ENCODE measurements around the gene TP53I11. TPM values are rescaled to one million over a fixed set of nuclear protein-coding genes. Genes with fewer than 3 reads are reported as not detected.

Gene TP53I11
- total RNA-seq, 3 donors from 2014 or later (not counting 1 experiment from before 2014, with no cell fraction given): 3.7 to 13.9 (median 9.2) TPM

DNA sequence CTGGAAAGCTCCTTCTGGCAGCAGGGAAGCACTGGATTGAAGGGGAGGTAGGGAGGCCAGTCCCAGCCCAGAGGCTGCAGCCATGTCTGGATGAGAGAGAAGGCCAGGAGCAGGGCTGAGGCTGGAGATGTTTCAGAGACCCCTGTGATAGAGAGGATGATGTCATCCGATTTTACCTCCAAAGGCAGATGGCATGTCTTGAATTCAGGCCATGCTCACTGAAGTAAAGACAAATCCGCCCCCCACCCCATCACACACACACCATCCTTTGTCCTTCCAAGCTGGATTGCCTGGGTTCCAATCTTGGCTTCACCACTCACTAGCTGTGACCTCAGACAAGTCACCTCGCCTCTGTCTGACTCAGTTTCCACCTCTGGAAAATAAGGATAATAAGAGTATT lies 47.2 kb downstream of the TP53I11 start:
- Histone ChIP-seq H3K4me1 (ENCODE audit: control insufficient read depth, insufficient read depth, low read length) (no peaks in the 10 kb centered on the region), H3K27ac (ENCODE audit: low read length) (no peak overlapping the region), H3K36me3 (ENCODE audit: control insufficient read depth, insufficient read depth, low read length) (no peaks in the 10 kb centered on the region), H3K9me3 (ENCODE audit: control insufficient read depth, insufficient read depth, low read length) (no peaks in the 10 kb centered on the region), H3K27me3 (ENCODE audit: control insufficient read depth, insufficient read depth, low read length) (no peaks in the 10 kb centered on the region), H3K4me3 (ENCODE audit: low read length) (no peak overlapping the region)
- no peak overlapping the region for H3K27ac Mint-ChIP-seq
- H3K4me3 Mint-ChIP-seq: no peak overlapping the region
- no peak for DNase-seq
- ATAC-seq: no peak
- TF ChIP-seq, protein P1, sequence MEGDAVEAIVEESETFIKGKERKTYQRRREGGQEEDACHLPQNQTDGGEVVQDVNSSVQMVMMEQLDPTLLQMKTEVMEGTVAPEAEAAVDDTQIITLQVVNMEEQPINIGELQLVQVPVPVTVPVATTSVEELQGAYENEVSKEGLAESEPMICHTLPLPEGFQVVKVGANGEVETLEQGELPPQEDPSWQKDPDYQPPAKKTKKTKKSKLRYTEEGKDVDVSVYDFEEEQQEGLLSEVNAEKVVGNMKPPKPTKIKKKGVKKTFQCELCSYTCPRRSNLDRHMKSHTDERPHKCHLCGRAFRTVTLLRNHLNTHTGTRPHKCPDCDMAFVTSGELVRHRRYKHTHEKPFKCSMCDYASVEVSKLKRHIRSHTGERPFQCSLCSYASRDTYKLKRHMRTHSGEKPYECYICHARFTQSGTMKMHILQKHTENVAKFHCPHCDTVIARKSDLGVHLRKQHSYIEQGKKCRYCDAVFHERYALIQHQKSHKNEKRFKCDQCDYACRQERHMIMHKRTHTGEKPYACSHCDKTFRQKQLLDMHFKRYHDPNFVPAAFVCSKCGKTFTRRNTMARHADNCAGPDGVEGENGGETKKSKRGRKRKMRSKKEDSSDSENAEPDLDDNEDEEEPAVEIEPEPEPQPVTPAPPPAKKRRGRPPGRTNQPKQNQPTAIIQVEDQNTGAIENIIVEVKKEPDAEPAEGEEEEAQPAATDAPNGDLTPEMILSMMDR (IDR thresholded peaks at IDR 0.05): no peak
- H3K27me3 Mint-ChIP-seq (ENCODE audit: low read depth in 2 of 2): peaks cover 6 to 10% of the 10 kb centered on the region in 2 donors
- WGBS (ENCODE audit: insufficient coverage): 85% methylated on average over 3 of the region's 3 CpGs
- intact Hi-C loops (cut with micrococcal nuclease): no loop called here
- H3K36me3 Mint-ChIP-seq: no peaks in the 10 kb centered on the region
- no peaks in the 10 kb centered on the region for H3K9me3 Mint-ChIP-seq
- no peaks in the 10 kb centered on the region for H3K4me1 Mint-ChIP-seq

DNA sequence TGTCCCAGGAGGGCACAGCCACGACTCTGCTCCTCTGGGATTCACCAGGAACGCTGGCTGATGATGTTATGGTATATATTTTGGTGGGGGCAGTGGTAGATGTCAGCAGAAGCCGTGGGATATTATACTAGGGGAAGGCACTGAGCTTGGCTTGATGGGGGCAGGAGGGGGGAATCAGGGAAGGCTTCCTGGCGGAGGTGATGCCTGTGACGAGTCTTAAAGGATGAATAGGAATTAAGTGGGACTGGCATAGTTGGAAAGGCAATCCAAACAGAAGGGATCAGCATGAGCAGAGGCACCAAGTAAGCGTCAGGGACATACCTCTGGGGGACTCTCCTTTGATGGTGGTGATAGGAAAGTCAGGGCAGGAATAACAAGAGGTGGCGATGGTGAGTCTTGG lies 47.6 kb downstream of the TP53I11 start:
- no peak for DNase-seq
- Histone ChIP-seq H3K4me3 (ENCODE audit: low read length) (no peak overlapping the region), H3K27ac (ENCODE audit: low read length) (no peak overlapping the region), H3K27me3 (ENCODE audit: control insufficient read depth, insufficient read depth, low read length) (no peaks in the 10 kb centered on the region), H3K36me3 (ENCODE audit: control insufficient read depth, insufficient read depth, low read length) (no peaks in the 10 kb centered on the region), H3K4me1 (ENCODE audit: control insufficient read depth, insufficient read depth, low read length) (no peaks in the 10 kb centered on the region), H3K9me3 (ENCODE audit: control insufficient read depth, insufficient read depth, low read length) (no peaks in the 10 kb centered on the region)
- Mint-ChIP-seq H3K36me3 (no peaks in the 10 kb centered on the region), H3K27me3 (ENCODE audit: low read depth in 2 of 2) (peaks cover 6 to 10% of the 10 kb centered on the region in 2 donors), H3K4me1 (no peaks in the 10 kb centered on the region), H3K9me3 (no peaks in the 10 kb centered on the region), H3K4me3 (no peak overlapping the region), H3K27ac (no peak overlapping the region)
- TF ChIP-seq, protein P1 (IDR thresholded peaks at IDR 0.05): no peak
- 81% methylated on average over 7 of the region's 7 CpGs for WGBS (ENCODE audit: insufficient coverage)
- intact Hi-C loops (cut with micrococcal nuclease): no loop called here
- no peak for ATAC-seq

DNA sequence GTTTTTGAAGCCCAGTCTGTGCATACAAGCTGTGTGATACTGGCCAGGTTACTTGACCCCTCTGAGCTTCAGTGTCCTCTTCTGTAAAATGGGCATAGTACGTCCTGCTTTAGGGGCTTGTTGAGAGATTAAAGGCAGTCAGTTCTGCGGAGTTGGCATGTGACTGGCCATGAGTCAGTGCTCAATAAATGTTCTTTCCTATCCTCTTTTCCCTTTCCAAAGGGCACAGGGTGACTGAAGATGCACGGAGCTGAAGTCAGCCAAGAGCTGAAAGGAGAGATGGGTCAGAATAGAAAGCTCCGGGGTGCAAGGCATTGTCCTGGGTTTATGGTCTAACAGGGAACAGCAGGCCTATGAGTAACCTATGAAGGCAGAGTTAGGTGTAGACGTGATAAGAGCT lies 48.9 kb downstream of the TP53I11 start:
- 87% methylated on average over 5 of the region's 5 CpGs for WGBS (ENCODE audit: insufficient coverage)
- Histone ChIP-seq H3K27ac (ENCODE audit: low read length) (no peak overlapping the region), H3K4me1 (ENCODE audit: control insufficient read depth, insufficient read depth, low read length) (no peaks in the 10 kb centered on the region), H3K27me3 (ENCODE audit: control insufficient read depth, insufficient read depth, low read length) (no peaks in the 10 kb centered on the region), H3K36me3 (ENCODE audit: control insufficient read depth, insufficient read depth, low read length) (no peaks in the 10 kb centered on the region), H3K9me3 (ENCODE audit: control insufficient read depth, insufficient read depth, low read length) (no peaks in the 10 kb centered on the region), H3K4me3 (ENCODE audit: low read length) (no peak overlapping the region)
- no peaks in the 10 kb centered on the region for H3K9me3 Mint-ChIP-seq
- intact Hi-C loops (cut with micrococcal nuclease): no loop called here
- no peak for ATAC-seq
- no peak overlapping the region for H3K27ac Mint-ChIP-seq
- no peaks in the 10 kb centered on the region for H3K36me3 Mint-ChIP-seq
- TF ChIP-seq, protein P1 (IDR thresholded peaks at IDR 0.05): no peak
- H3K4me3 Mint-ChIP-seq: no peak overlapping the region
- H3K4me1 Mint-ChIP-seq: no peaks in the 10 kb centered on the region
- peaks cover 10 to 12% of the 10 kb centered on the region in 2 donors for H3K27me3 Mint-ChIP-seq (ENCODE audit: low read depth in 2 of 2)
- DNase-seq: no peak

DNA sequence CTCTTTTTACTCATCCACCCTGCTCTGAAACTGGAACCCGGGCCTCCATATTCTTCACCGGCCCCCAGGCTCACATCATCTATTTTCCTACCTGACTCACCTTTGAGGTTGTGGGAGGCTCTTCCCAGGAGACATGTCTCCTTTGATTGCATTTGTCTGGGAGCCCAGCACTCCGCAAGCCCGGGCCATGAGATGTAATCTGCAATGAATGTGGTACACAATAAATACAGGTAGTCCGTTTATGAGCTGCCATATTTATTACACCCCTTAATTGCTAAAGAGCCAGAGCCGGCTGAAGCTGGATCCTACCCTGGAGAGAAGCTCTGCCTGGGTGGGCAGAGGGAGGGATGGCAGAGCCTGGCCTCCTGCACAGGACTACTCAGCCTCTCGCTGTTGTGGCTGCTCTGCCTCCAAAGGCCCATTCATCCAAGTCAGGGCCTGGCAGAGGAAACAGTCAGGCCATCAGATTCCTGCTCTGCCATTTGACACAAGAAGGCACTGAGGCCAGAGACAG lies 49.5 kb downstream of the TP53I11 start:
- H3K36me3 Mint-ChIP-seq: no peaks in the 10 kb centered on the region
- H3K27me3 ChIP-seq (ENCODE audit: control insufficient read depth, insufficient read depth, low read length): no peaks in the 10 kb centered on the region
- H3K9me3 ChIP-seq (ENCODE audit: control insufficient read depth, insufficient read depth, low read length): no peaks in the 10 kb centered on the region
- H3K27ac ChIP-seq (ENCODE audit: low read length): no peak overlapping the region
- H3K4me3 ChIP-seq (ENCODE audit: low read length): no peak overlapping the region
- WGBS (ENCODE audit: insufficient coverage): 94% methylated on average over 5 of the region's 7 CpGs
- H3K27ac Mint-ChIP-seq: no peak overlapping the region
- DNase-seq: no peak
- no peaks in the 10 kb centered on the region for H3K36me3 ChIP-seq (ENCODE audit: control insufficient read depth, insufficient read depth, low read length)
- no peak for ATAC-seq
- no peaks in the 10 kb centered on the region for H3K4me1 ChIP-seq (ENCODE audit: control insufficient read depth, insufficient read depth, low read length)
- H3K9me3 Mint-ChIP-seq: no peaks in the 10 kb centered on the region
- peaks cover 10 to 17% of the 10 kb centered on the region in 2 donors for H3K27me3 Mint-ChIP-seq (ENCODE audit: low read depth in 2 of 2)
- TF ChIP-seq, protein P1 (IDR thresholded peaks at IDR 0.05): no peak
- intact Hi-C loops (cut with micrococcal nuclease): no loop called here
- H3K4me1 Mint-ChIP-seq: no peaks in the 10 kb centered on the region
- no peak overlapping the region for H3K4me3 Mint-ChIP-seq

Measured in natural killer cell (primary cell).